GM19438 (cell line): ENCODE data around the gene DHRS7B.
A peak's percentile ranks its signal among the peaks of the same experiment; 100 is the strongest.
"Not testable (repeated sequence)": the region's sequence is repeated elsewhere in the genome, so short reads cannot be mapped to it uniquely, and the experiment has no call there.

Source experiments
- ATAC-seq: cut with Tn5 transposase; IDR thresholded peaks from one replicate; pipeline ENCODE4 v1.9.1; 2021; ENCODE audit warnings: low read depth; ENCODE audit not compliant: unreplicated experiment

Gene DHRS7B

DNA sequence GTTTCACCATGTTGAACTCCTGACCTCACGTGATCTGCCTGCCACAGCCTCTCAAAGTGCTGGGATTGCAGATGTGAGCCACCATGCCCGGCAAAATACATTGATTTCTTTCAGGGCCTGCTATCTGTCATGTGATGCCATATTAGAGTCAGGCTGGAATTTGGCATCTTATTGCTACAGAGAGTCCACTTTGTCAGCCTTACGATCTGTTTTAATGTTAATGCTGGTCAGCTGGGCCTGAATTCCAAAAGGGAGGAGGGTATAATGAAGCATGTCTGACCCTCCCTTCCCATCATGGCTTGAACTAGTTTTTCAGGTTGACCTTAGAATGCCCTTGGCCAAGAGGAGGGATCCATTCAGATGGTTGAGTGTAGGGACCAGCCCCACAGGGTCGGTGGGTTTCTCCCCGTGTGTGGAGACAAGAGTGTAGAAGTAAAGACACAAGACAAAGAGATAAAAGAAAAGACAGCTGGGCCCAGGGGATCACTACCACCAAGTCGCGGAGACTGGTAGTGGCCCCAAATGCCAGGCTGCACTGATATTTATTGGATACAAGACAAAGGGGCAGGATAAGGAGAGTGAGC, 19.6 kb upstream of the DHRS7B start:
- ATAC-seq: not testable (repeated sequence)

- no peak for ATAC-seq
Observed at GRCh38 chr17:21108651-21109050, 18.1 kb upstream of the DHRS7B start.

- no peak for ATAC-seq
Observed at GRCh38 chr17:21113049-21113690, 13.6 kb upstream of the DHRS7B start.

DNA sequence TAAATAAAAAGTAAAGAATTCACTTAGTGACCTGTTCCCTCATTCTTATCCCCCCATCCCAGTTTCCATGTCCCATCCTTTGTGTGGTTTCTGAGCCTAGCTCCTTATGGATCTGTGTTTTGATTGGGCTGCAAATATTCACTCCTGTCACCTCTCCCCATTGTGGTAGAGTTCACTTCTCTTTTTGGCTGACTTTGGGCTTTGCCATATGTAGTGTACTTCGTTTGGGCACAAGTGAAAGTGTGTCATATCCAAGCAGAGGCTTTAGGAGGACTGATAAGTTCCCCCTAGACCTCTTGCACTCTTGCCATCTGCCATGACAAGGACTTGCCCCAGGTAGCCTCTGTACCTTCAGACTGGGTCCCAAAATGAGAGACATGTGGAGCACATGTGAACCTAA, 13.0 kb upstream of the DHRS7B start:
- ATAC-seq: no peak

DNA sequence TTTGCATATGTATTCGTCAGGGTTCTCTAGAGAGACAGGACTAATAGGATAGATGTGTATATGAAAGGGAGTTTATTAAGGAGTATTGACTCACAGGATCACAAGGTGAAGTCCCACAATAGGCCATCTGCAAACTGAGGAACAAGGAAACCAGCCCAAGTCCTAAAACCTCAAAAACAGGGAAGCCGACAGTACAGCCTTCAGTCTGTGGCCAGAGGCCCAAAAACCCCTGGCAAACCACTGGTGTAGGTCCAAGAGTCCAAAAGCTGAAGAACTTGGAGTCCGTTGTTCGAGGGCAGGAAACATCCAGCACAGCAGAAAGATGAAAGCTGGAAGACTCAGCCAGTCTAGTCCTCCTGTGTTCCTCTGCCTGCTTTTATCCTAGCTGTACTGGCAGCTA, 12.0 kb upstream of the DHRS7B start:
- ATAC-seq: not testable (repeated sequence)

- no peak for ATAC-seq
Observed at GRCh38 chr17:21119247-21119918, 7.4 kb upstream of the DHRS7B start.

GRCh38 chr17:21119919-21120249, 6.9 kb upstream of the DHRS7B start:
- ATAC-seq: no peak

- no peak for ATAC-seq
Observed at GRCh38 chr17:21124086-21124485, 2.7 kb upstream of the DHRS7B start.

- not testable (repeated sequence) for ATAC-seq
Observed at GRCh38 chr17:21124517-21124916, 2.2 kb upstream of the DHRS7B start.

DNA sequence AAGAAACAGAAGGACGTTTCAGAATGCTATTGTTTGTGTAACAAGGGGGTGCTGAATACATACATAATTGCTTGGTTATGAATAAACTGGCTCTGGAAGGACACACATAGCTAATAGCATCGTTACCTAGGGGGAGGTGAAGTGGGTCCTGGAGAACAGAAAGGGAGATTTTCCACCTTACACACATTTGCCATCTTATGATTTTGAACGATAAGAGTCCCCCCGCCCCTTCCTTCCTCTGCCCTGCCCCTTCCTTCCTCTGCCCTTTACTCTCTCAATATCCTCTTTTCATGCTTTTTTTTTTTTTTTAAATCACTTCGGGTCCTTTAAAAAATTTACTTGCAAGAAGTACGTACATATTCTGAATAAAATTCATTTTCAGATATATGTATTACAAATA, 902 bp upstream of the DHRS7B start:
- no peak for ATAC-seq

- no peak for ATAC-seq
Observed at GRCh38 chr17:21127509-21128077, 829 bp downstream of the DHRS7B start.

GRCh38 chr17:21129023-21129681, 2.4 kb downstream of the DHRS7B start:
- no peak for ATAC-seq

GRCh38 chr17:21131137-21131536, 4.4 kb downstream of the DHRS7B start:
- no peak for ATAC-seq

DNA sequence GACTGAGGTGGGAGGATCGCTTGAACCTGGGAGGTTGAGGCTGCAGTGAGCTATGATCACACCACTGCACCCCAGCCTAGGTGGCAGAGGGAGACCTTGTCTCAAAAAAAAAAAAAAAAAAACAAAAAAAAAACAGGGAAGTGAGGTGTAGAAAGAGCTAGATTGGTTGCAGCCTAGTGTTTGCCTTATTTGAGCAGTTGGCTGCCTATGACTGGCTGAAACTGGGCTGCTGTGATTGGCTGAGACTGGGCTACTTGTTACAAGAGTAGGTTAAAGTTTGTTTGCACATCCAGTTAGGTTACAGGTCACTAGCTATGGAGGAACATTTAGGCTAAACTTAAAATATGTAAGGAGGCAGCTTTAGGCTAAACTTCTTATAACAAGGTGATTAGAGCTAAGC, 5.7 kb downstream of the DHRS7B start:
- ATAC-seq: no peak

GRCh38 chr17:21134559-21134958, 7.8 kb downstream of the DHRS7B start:
- ATAC-seq: no peak

DNA sequence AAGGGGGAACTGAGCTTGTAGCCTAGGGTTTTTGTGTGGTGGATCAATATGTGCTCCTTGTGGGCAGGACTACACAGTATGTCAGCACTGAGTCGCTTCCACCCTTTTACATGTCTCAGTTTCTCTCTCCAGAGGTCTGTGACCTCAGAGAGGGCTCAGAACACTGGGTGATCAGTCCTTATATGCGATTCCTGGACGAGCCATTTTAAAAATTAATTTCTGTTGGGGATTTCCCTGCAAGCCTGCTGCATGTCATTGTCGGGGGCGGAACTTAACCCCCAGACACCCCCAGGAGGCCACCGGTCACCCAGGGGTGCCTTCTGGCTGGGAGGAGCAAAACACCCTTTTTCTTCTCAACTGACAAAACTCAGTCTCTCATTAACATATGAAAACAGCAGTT, 14.1 kb downstream of the DHRS7B start:
- peak; percentile 72 for ATAC-seq

DNA sequence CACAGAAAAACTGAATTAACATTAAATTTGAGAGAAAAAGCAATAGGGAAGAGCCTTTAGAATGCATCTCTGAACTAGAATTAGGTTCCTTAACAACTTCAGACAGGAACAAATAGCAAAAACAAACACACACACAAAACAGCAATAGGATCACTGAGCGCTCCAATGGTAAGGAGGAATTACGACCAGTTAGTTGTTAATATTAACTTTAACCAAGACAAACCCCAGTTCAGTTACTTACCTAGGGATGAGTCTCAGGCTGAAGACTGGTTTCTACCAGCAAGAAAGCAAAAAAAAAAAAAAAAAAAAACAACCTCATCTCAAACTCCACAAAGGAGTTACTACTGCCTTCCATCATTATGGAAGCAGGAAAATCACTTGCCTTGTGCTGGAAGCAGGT, 14.6 kb downstream of the DHRS7B start:
- no peak for ATAC-seq

DNA sequence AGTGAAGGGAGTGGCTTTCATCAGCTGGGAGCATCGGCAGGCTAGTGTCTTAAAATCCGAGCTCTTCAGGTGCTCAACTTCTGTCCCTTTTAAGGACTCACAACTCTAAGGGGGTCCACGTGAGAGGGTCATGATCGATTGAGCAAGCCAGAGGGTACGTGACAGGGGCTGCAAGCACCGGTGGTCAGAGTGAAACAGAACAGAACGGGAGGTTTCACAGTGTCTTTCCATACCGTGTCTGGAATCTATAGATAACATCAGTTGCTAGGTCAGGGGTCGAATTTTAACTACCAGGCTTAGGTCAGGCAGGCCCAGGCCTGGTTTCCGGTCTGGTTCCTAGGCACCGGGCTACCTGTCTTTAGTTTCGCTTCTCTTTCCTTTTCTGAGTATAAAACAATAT, 15.3 kb downstream of the DHRS7B start:
- ATAC-seq: not testable (repeated sequence)

GRCh38 chr17:21143695-21144094, 16.9 kb downstream of the DHRS7B start:
- no peak for ATAC-seq

DNA sequence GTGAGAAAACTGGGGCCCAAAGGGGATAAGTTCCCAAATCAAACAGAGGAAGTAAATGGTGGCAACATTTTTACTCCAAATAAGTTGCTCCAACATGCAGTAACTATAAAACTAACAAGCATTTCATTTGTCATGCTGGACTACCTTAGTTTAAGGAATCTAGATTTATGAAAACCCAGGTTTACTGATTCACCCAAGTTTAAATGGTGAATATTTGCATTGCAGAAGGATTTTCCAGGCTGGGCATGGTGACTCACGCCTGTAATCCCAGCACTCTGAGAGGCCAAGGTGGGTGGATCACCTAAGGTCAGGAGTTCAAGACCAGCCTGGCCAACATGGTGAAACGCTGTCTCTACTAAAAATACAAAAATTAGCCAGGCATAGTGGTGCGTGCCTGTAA, 17.5 kb downstream of the DHRS7B start:
- not testable (repeated sequence) for ATAC-seq

- ATAC-seq: no peak
Observed at GRCh38 chr17:21146362-21147015, 19.7 kb downstream of the DHRS7B start.
